SK-N-MC (cell line): ENCODE measurements around the gene FAAP100.

Experiments used
- EZH2 ChIP-seq: fragments of 200-600 bp; sonication (generic); IDR thresholded peaks from one replicate; pipeline ENCODE4 v1.6.1; 2017; ENCODE audit warnings: antibody characterized with exemption
- FOXP2 ChIP-seq: optimal IDR thresholded peaks from 2 replicates; pipeline ENCODE3; 2011; ENCODE audit warnings: mild to moderate bottlenecking, moderate library complexity; ENCODE audit not compliant: insufficient read depth; ENCODE audit errors: extremely low read length, control extremely low read depth

DNA sequence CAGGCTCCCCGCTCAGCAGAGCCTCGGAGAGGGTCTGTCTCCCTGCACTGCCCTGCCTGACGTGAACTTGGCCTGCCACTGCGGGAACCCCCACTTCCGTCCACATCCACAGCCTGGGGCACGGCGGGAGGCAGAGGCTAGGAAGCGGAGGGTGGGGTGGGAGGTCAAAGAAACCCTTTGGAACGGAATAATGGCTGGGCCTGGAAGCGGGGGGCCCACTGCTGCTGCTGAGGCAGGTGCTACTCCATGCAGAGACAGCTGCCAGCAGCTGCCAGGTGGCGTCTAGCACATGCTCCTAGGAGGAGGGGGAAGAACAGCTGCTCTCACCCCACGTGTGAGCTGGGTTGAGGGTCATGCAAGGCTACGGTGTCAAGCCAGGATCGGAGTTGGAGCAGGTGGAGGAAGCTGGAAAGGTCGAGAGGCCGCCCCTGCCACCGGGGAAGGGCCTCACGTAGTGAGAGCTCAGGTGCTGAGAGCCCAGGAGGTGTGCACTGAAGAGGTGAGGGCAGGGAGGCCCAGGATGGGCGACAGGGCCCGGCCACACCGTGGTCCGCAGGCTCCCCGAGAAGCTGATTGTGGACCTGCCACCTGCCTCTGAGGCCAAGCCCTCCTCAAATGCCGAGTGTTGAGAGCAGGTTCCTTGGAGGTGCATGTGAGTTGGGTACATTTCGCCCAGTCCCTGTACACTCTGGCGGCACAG, 14.1 kb downstream of the FAAP100 start:
- no peak for TF ChIP-seq EZH2
- no peak for TF ChIP-seq FOXP2
